Measurements from ENCODE around the gene SERPINB4. TPM values are rescaled to one million over a fixed set of nuclear protein-coding genes. Genes with fewer than 3 reads are reported as not detected.

SERPINB4 gene
- total and polyA plus RNA-seq, 2 of the 8 experiments (the other 6 are each of a cell fraction or from before 2014, with no cell fraction given) = 0.32 to 0.36 TPM

DNA sequence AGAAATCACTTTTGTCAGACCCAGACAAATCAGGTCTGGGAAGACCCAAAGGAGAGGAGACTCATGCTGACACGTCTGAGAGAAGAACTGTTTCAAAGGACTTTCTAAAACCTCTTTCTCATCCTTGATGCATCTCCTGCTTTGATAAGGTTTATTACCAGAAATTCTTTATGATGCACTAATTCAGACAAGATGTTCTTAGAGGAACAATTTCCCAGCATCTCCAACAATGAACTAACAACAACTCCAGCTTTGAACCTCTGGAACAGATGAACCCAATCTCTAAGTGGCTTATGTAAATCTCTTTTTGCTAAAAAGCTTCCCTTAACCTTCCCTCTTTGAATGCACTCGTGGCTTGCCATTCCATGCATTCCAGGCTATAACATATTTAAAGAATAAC lies 42.8 kb upstream of the SERPINB4 start (continued):
- TF ChIP-seq GABPA (IDR thresholded peaks at IDR 0.05; ENCODE audit: borderline replicate concordance, insufficient read depth, low read length) = no peak
- TF ChIP-seq KDM1A (IDR thresholded peaks at IDR 0.05; ENCODE audit: borderline replicate concordance, low read length) = no peak
- TF ChIP-seq PHF8 (conservative IDR thresholded peaks at IDR 0.05; ENCODE audit: low read depth, low read length) = no peak
- TF ChIP-seq RNF2 (IDR thresholded peaks at IDR 0.05; ENCODE audit: borderline replicate concordance, low read depth, low read length, missing control alignments, poor library complexity, severe bottlenecking) = no peak

Data from H1 (cell line).